ENCODE data around the gene PPP2R5C.

The PPP2R5C gene

GRCh38 chr14:101926085-101926484 is 164.6 kb downstream of the PPP2R5C start:
- TF ChIP-seq CREB1 (IDR thresholded peaks at IDR 0.05; ENCODE audit: low read depth) (no peak), USF1 (IDR thresholded peaks at IDR 0.05) (no peak), REST (IDR thresholded peaks at IDR 0.05; ENCODE audit: low read depth) (no peak), TEAD4 (IDR thresholded peaks at IDR 0.05) (no peak), ZBTB7A (IDR thresholded peaks at IDR 0.05; ENCODE audit: low read depth) (no peak), TCF12 (IDR thresholded peaks at IDR 0.05; ENCODE audit: low read depth) (no peak), TAF1 (IDR thresholded peaks at IDR 0.05; ENCODE audit: low read depth) (no peak), RAD21 (IDR thresholded peaks at IDR 0.05; ENCODE audit: low read depth) (no peak), MAX (IDR thresholded peaks at IDR 0.05) (no peak), EP300 (IDR thresholded peaks at IDR 0.05; ENCODE audit: borderline replicate concordance) (no peak)

- no peak for TF ChIP-seq ZBTB7A (IDR thresholded peaks at IDR 0.05; ENCODE audit: low read depth)
- no peak for TF ChIP-seq TEAD4 (IDR thresholded peaks at IDR 0.05)
- no peak for TF ChIP-seq USF1 (IDR thresholded peaks at IDR 0.05)
- TF ChIP-seq NFIC (IDR thresholded peaks at IDR 0.05), result no peak
- no peak for TF ChIP-seq MAX (IDR thresholded peaks at IDR 0.05)
- no peak for TF ChIP-seq CREB1 (IDR thresholded peaks at IDR 0.05; ENCODE audit: low read depth)
- no peak for TF ChIP-seq TCF12 (IDR thresholded peaks at IDR 0.05; ENCODE audit: low read depth)
- no peak for TF ChIP-seq FOXM1 (IDR thresholded peaks at IDR 0.05; ENCODE audit: borderline replicate concordance, low read depth)
- TF ChIP-seq EGR1 (IDR thresholded peaks at IDR 0.05), result no peak
- TF ChIP-seq EP300 (IDR thresholded peaks at IDR 0.05; ENCODE audit: borderline replicate concordance), result no peak
- no peak for TF ChIP-seq RAD21 (IDR thresholded peaks at IDR 0.05; ENCODE audit: low read depth)
- no peak for TF ChIP-seq CEBPB (IDR thresholded peaks at IDR 0.05)
- no peak for TF ChIP-seq TAF1 (IDR thresholded peaks at IDR 0.05; ENCODE audit: low read depth)
- TF ChIP-seq YY1 (IDR thresholded peaks at IDR 0.05; ENCODE audit: low read depth), result no peak
- TF ChIP-seq REST (IDR thresholded peaks at IDR 0.05; ENCODE audit: low read depth), result no peak
Observed at GRCh38 chr14:101926620-101927019, 165.1 kb downstream of the PPP2R5C start.

GRCh38 chr14:101927859-101928258 is 166.3 kb downstream of the PPP2R5C start:
- TF ChIP-seq REST (IDR thresholded peaks at IDR 0.05; ENCODE audit: low read depth), result no peak
- no peak for TF ChIP-seq EGR1 (IDR thresholded peaks at IDR 0.05)
- TF ChIP-seq CREB1 (IDR thresholded peaks at IDR 0.05; ENCODE audit: low read depth), result no peak
- no peak for TF ChIP-seq TEAD4 (IDR thresholded peaks at IDR 0.05)

- no peak for TF ChIP-seq NFIC (IDR thresholded peaks at IDR 0.05)
- no peak for TF ChIP-seq TAF1 (IDR thresholded peaks at IDR 0.05; ENCODE audit: low read depth)
- TF ChIP-seq USF1 (IDR thresholded peaks at IDR 0.05), result no peak
- TF ChIP-seq FOXM1 (IDR thresholded peaks at IDR 0.05; ENCODE audit: borderline replicate concordance, low read depth), result no peak
- no peak for TF ChIP-seq EGR1 (IDR thresholded peaks at IDR 0.05)
- TF ChIP-seq TCF12 (IDR thresholded peaks at IDR 0.05; ENCODE audit: low read depth), result no peak
- TF ChIP-seq EP300 (IDR thresholded peaks at IDR 0.05; ENCODE audit: borderline replicate concordance), result no peak
- no peak for TF ChIP-seq CEBPB (IDR thresholded peaks at IDR 0.05)
- TF ChIP-seq REST (IDR thresholded peaks at IDR 0.05; ENCODE audit: low read depth), result no peak
- TF ChIP-seq CREB1 (IDR thresholded peaks at IDR 0.05; ENCODE audit: low read depth), result no peak
- no peak for TF ChIP-seq RAD21 (IDR thresholded peaks at IDR 0.05; ENCODE audit: low read depth)
- no peak for TF ChIP-seq YY1 (IDR thresholded peaks at IDR 0.05; ENCODE audit: low read depth)
- no peak for TF ChIP-seq MAX (IDR thresholded peaks at IDR 0.05)
- no peak for TF ChIP-seq TEAD4 (IDR thresholded peaks at IDR 0.05)
- no peak for TF ChIP-seq ZBTB7A (IDR thresholded peaks at IDR 0.05; ENCODE audit: low read depth)
Observed at GRCh38 chr14:101928415-101928841, 166.9 kb downstream of the PPP2R5C start.
